ENCODE data around the gene RAD54L. TPM values are rescaled to one million over a fixed set of nuclear protein-coding genes. Genes with fewer than 3 reads are reported as not detected.

The RAD54L gene
- total and polyA plus RNA-seq, 10 of the 15 experiments (the other 5 are each of a cell fraction or from before 2014, with no cell fraction given): 12.9 to 54.2 (median 23.6) TPM

GRCh38 chr1:46302641-46303037, 55.1 kb downstream of the RAD54L start (continued):
- TF ChIP-seq MEF2A (IDR thresholded peaks at IDR 0.05; ENCODE audit: insufficient read depth, low read depth, low read length) (no peak), ZSCAN29 (IDR thresholded peaks at IDR 0.05) (no peak), PAX5 (IDR thresholded peaks at IDR 0.05; ENCODE audit: borderline replicate concordance, low read depth, low read length) (0 out of 2 replicates have a peak, but pooled peaks have one; percentile 10), EGR1 (IDR thresholded peaks at IDR 0.05; ENCODE audit: borderline replicate concordance in 1 of 2, low read depth in 2 of 2, low read length in 2 of 2) (no peak), TCF12 (IDR thresholded peaks at IDR 0.05; ENCODE audit: low read depth, low read length) (no peak), TARDBP (IDR thresholded peaks at IDR 0.05; ENCODE audit: borderline replicate concordance) (no peak), BACH1 (IDR thresholded peaks at IDR 0.05; ENCODE audit: borderline replicate concordance) (peak; percentile 2; the same call in 1 of the 2 replicates), SPI1 (IDR thresholded peaks at IDR 0.05; ENCODE audit: borderline replicate concordance, insufficient read depth, low read depth, low read length) (no peak), CHD2 (IDR thresholded peaks at IDR 0.05; ENCODE audit: borderline replicate concordance, low read depth, low read length) (no peak), MYB (IDR thresholded peaks at IDR 0.05; ENCODE audit: borderline replicate concordance, low read depth, low read length) (no peak), DPF2 (IDR thresholded peaks at IDR 0.05) (no peak)
- TF ChIP-seq, protein P1, sequence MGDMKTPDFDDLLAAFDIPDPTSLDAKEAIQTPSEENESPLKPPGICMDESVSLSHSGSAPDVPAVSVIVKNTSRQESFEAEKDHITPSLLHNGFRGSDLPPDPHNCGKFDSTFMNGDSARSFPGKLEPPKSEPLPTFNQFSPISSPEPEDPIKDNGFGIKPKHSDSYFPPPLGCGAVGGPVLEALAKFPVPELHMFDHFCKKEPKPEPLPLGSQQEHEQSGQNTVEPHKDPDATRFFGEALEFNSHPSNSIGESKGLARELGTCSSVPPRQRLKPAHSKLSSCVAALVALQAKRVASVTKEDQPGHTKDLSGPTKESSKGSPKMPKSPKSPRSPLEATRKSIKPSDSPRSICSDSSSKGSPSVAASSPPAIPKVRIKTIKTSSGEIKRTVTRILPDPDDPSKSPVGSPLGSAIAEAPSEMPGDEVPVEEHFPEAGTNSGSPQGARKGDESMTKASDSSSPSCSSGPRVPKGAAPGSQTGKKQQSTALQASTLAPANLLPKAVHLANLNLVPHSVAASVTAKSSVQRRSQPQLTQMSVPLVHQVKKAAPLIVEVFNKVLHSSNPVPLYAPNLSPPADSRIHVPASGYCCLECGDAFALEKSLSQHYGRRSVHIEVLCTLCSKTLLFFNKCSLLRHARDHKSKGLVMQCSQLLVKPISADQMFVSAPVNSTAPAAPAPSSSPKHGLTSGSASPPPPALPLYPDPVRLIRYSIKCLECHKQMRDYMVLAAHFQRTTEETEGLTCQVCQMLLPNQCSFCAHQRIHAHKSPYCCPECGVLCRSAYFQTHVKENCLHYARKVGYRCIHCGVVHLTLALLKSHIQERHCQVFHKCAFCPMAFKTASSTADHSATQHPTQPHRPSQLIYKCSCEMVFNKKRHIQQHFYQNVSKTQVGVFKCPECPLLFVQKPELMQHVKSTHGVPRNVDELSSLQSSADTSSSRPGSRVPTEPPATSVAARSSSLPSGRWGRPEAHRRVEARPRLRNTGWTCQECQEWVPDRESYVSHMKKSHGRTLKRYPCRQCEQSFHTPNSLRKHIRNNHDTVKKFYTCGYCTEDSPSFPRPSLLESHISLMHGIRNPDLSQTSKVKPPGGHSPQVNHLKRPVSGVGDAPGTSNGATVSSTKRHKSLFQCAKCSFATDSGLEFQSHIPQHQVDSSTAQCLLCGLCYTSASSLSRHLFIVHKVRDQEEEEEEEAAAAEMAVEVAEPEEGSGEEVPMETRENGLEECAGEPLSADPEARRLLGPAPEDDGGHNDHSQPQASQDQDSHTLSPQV (IDR thresholded peaks at IDR 0.05): no peak

Data from GM12878 (cell line).